Lung (tissue), 16 donors: ENCODE results near the gene MTPN. TPM values are rescaled to one million over a fixed set of nuclear protein-coding genes. Genes with fewer than 3 reads are reported as not detected.
A peak's percentile ranks its signal among the peaks of the same experiment; 100 is the strongest.

ENCODE experiments used
- ATAC-seq: fragments of 200-7000 bp; cut with Tn5 transposase; one replicate; pipeline ENCODE4 v1.9.1; 2020; ENCODE audit warnings: moderate number of reproducible peaks; ENCODE audit not compliant: insufficient read depth, low FRiP score
- DNase-seq, 3 donors: peaks; one replicate each; pipeline ENCODE4 v3.0.0-alpha.2; 2013 to 2017
- H3K27ac ChIP-seq, 2 donors: one replicate each; pipeline ENCODE4 v1.5.1; 2013; ENCODE audit warnings: mild to moderate bottlenecking in 2 of 2, moderate library complexity in 2 of 2, control low read depth in 1 of 2, inconsistent platforms in 1 of 2, low read depth in 1 of 2, low read length in 1 of 2
- H3K27me3 ChIP-seq, 3 donors: one replicate each; pipeline ENCODE4 v1.5.1; 2013; ENCODE audit warnings: low read length in 2 of 3; ENCODE audit not compliant: control insufficient read depth in 3 of 3, insufficient read depth in 3 of 3
- H3K36me3 ChIP-seq, 4 donors: one replicate each; pipeline ENCODE4 v1.5.1; 2013; ENCODE audit warnings: low read length in 4 of 4, mild to moderate bottlenecking in 1 of 4, moderate library complexity in 1 of 4; ENCODE audit not compliant: control insufficient read depth in 4 of 4, insufficient read depth in 4 of 4
- H3K4me1 ChIP-seq, 5 donors: one replicate each; pipeline ENCODE4 v1.5.1; 2013; ENCODE audit warnings: low read length in 5 of 5, mild to moderate bottlenecking in 2 of 5, moderate library complexity in 1 of 5; ENCODE audit not compliant: control insufficient read depth in 5 of 5, insufficient read depth in 5 of 5
- H3K4me3 ChIP-seq: one replicate; pipeline ENCODE4 v1.5.1; 2013; ENCODE audit warnings: mild to moderate bottlenecking, control low read depth, moderate library complexity
- H3K9ac ChIP-seq, 2 donors: one replicate each; pipeline ENCODE4 v1.5.1; 2013; ENCODE audit warnings: low read length in 2 of 2, control low read depth in 1 of 2; ENCODE audit not compliant: insufficient read depth in 1 of 2
- H3K9me3 ChIP-seq, 4 donors: one replicate each; pipeline ENCODE4 v1.5.1; 2013; ENCODE audit warnings: low read length in 3 of 4, mild to moderate bottlenecking in 1 of 4, moderate library complexity in 1 of 4; ENCODE audit not compliant: control insufficient read depth in 4 of 4, insufficient read depth in 3 of 4
- CTCF ChIP-seq: IDR thresholded peaks from 2 replicates; pipeline ENCODE4 v1.5.1; 2012; ENCODE audit warnings: mild to moderate bottlenecking; ENCODE audit errors: control extremely low read depth, extremely low read depth
- WGBS, 2 donors: extraction: QIAGEN DNeasy Blood & Tissue Kit; methylation state at CpG; one replicate each; pipeline ENCODE4 v1.1.7; 2013; 5-methylcytosine and 5-hydroxymethylcytosine counted together
- long read RNA-seq, 5 donors: transcript quantifications; one replicate each; lab custom pipeline, GENCODE V29; 2026
- polyA plus RNA-seq, 2 donors: library from polyadenylated mRNA; stranded (reverse); fragments of 200-250 nt; gene quantifications; one replicate each; pipeline ENCODE4 v1.2.1, GENCODE V29; 2013
- total RNA-seq, 2 donors: library from RNA; depleted of rRNA in 1 of 2; stranded (reverse); fragments of >200 nt in 1 of 2; gene quantifications; one replicate each; pipeline ENCODE4 v1.2.1, GENCODE V29; 2014 to 2021
- donor health status: control.
- donor health status: control.
- donor health status: Bipolar disorder and iron deficiency.
- donor health status: healthy.
- donor health status: DM: yes; HTN: yes; CAD: no.

MTPN gene
- total RNA-seq (100 to 1,000 TPM; 114 to 116 TPM), polyA plus RNA-seq (10 to 100 TPM; 32.9 to 95.9 TPM)
- long read RNA-seq, donor 1, transcript MTPN-201 (4 exons, 3,738 nt), result major isoform, 44 of 44 reads
- long read RNA-seq, donor 1, partial matches to known transcripts, result 0 of 44 reads
- long read RNA-seq, donor 1, other reads (novel, unspliced or antisense), result 0 of 44 reads
- long read RNA-seq, donor 2, transcript MTPN-201 (4 exons, 3,738 nt), result major isoform, 26 of 26 reads
- long read RNA-seq, donor 2, partial matches to known transcripts, result 0 of 26 reads
- long read RNA-seq, donor 2, other reads (novel, unspliced or antisense), result 0 of 26 reads
- long read RNA-seq, donor 3, transcript MTPN-201 (4 exons, 3,738 nt), result major isoform, 25 of 25 reads
- long read RNA-seq, donor 3, partial matches to known transcripts, result 0 of 25 reads
- long read RNA-seq, donor 3, other reads (novel, unspliced or antisense), result 0 of 25 reads
- long read RNA-seq, donor 4, transcript MTPN-201 (4 exons, 3,738 nt), result major isoform, 24 of 29 reads
- long read RNA-seq, donor 4, partial matches to known transcripts, result 5 of 29 reads
- long read RNA-seq, donor 4, other reads (novel, unspliced or antisense), result 0 of 29 reads
- long read RNA-seq, donor 5, transcript MTPN-201 (4 exons, 3,738 nt), result major isoform, 41 of 41 reads
- long read RNA-seq, donor 5, partial matches to known transcripts, result 0 of 41 reads
- long read RNA-seq, donor 5, other reads (novel, unspliced or antisense), result 0 of 41 reads

GRCh38 chr7:135977007-135977741 is at the start of gene MTPN:
Gene MTPN (minus strand): TSS chr7:135977359. CDS start chr7:135977100, 259 bp downstream.
- H3K27ac ChIP-seq, result peak within 1 kb of the TSS; percentile 84 to 89
- H3K9me3 ChIP-seq, result no peaks in the 10 kb centered on the region
- H3K27me3 ChIP-seq, result no peaks in the 10 kb centered on the region
- H3K9ac ChIP-seq, result peak within 1 kb of the TSS; percentile 63 to 67
- H3K4me1 ChIP-seq, result peaks cover 2 to 20% (median 11%) of the 10 kb centered on the region in 5 donors
- peak; percentile 95 for ATAC-seq
- WGBS, 2 donors, result 0 to 1% methylated on average over 38 to 47 of the region's 47 CpGs
- TF ChIP-seq CTCF, result no peak
- peaks cover 0 to 4% (median 0%) of the 10 kb centered on the region in 4 donors for H3K36me3 ChIP-seq
- peak; percentile 97 to 98 (median 98) for DNase-seq
- peak within 1 kb of the TSS; percentile 79 for H3K4me3 ChIP-seq

GRCh38 chr7:136026209-136026608 is 49.0 kb upstream of the MTPN start:
- Histone ChIP-seq H3K4me1 (no peaks in the 10 kb centered on the region), H3K9ac (no peak overlapping the region), H3K36me3 (no peaks in the 10 kb centered on the region), H3K27me3 (no peaks in the 10 kb centered on the region), H3K9me3 (no peaks in the 10 kb centered on the region), H3K4me3 (no peak overlapping the region), H3K27ac (no peak overlapping the region)
- no peak for TF ChIP-seq CTCF
- ATAC-seq (no peak), DNase-seq (no peak)
- 87 to 88% methylated on average over 2 of the region's 2 CpGs for WGBS, 2 donors

GRCh38 chr7:136023134-136023869 is 46.1 kb upstream of the MTPN start:
- H3K4me3 ChIP-seq, result no peak overlapping the region
- no peaks in the 10 kb centered on the region for H3K36me3 ChIP-seq
- H3K4me1 ChIP-seq, result no peaks in the 10 kb centered on the region
- TF ChIP-seq CTCF, result no peak
- 63 to 68% methylated on average over 2 of the region's 2 CpGs for WGBS, 2 donors
- no peak overlapping the region for H3K27ac ChIP-seq
- no peaks in the 10 kb centered on the region for H3K27me3 ChIP-seq
- peak; percentile 88 for ATAC-seq
- DNase-seq, result no peak
- H3K9me3 ChIP-seq, result no peaks in the 10 kb centered on the region
- no peak overlapping the region for H3K9ac ChIP-seq
